ENCODE data around the gene FAM120AOS. TPM values are rescaled to one million over a fixed set of nuclear protein-coding genes. Genes with fewer than 3 reads are reported as not detected.

FAM120AOS gene
- total RNA-seq, 1 donor from 2014 or later, result 16.3 TPM

DNA sequence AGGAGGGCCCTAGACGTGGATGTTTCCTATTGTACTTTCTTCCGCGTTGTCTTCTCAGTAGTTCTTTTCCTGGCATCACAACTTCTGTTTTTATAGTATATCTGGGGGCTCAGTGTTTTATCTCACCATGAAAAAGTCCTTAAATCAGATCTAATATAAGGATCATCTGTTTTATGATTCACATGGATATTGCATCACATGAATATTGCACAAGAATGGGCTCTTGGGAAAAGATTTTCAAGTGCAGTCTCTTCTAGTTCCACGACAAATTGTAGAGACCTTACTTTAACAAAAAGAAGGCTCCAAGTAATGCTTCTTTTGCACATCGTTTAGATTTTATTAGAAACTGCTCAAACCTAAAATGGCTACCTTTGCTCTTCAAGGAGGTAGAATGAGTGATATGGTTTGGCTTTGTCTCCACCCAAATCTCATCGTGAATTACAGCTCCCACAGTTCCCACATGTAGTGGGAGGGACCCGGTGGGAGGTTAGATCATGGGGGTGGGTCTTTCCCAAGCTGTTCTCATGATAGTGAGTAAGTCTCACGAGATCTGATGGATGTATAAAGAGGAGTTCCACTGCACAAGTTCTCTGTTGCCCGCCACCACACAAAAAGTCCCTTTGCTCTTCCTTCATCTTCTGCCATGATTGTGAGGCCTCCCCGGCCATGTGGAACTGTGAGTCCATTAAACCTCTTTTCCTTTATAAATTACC is 55.6 kb downstream of the FAM120AOS start:
- ATAC-seq, result no peak

More for the DNA sequence above, 55.6 kb downstream of the FAM120AOS start:
- no peak for DNase-seq (ENCODE audit: low spot score)

Other genes starting within 250 kb of the FAM120AOS start
- 72.2 TPM for gene FAM120A, start 1.9 kb downstream of the FAM120AOS start, total RNA-seq
- 7.3 TPM for gene PHF2, start 123.0 kb upstream of the FAM120AOS start, total RNA-seq

Data from left lobe of liver (tissue), 2 donors.